ENCODE data around the gene TMC5.
A peak's percentile ranks its signal among the peaks of the same experiment; 100 is the strongest.

Gene TMC5

GRCh38 chr16:19485611-19486010 lies 67.9 kb downstream of the TMC5 start:
- Mint-ChIP-seq H3K27me3 (peaks cover 0 to 7% of the 10 kb centered on the region in 2 donors), H3K4me1 (ENCODE audit: low read depth in 2 of 2) (no peaks in the 10 kb centered on the region), H3K4me3 (no peak overlapping the region), H3K9me3 (no peaks in the 10 kb centered on the region), H3K36me3 (ENCODE audit: insufficient read depth) (peaks cover 3% of the 10 kb centered on the region), H3K27ac (no peak overlapping the region)
- no peak for ATAC-seq (replicated peaks)
- DNase-seq: no peak

GRCh38 chr16:19486051-19486450 lies 68.4 kb downstream of the TMC5 start:
- H3K4me3 Mint-ChIP-seq: no peak overlapping the region
- peaks cover 3% of the 10 kb centered on the region for H3K36me3 Mint-ChIP-seq (ENCODE audit: insufficient read depth)
- H3K9me3 Mint-ChIP-seq: no peaks in the 10 kb centered on the region
- peaks cover 0 to 4% of the 10 kb centered on the region in 2 donors for H3K27me3 Mint-ChIP-seq
- H3K27ac Mint-ChIP-seq: no peak overlapping the region
- ATAC-seq (replicated peaks) (no peak), DNase-seq (no peak)
- no peaks in the 10 kb centered on the region for H3K4me1 Mint-ChIP-seq (ENCODE audit: low read depth in 2 of 2)

- no peaks in the 10 kb centered on the region for H3K27me3 Mint-ChIP-seq
- no peaks in the 10 kb centered on the region for H3K9me3 Mint-ChIP-seq
- DNase-seq (no peak), ATAC-seq (replicated peaks) (no peak)
- peaks cover 3% of the 10 kb centered on the region for H3K36me3 Mint-ChIP-seq (ENCODE audit: insufficient read depth)
- H3K27ac Mint-ChIP-seq: no peak overlapping the region
- no peaks in the 10 kb centered on the region for H3K4me1 Mint-ChIP-seq (ENCODE audit: low read depth in 2 of 2)
- no peak overlapping the region for H3K4me3 Mint-ChIP-seq
These were observed 69.2 kb downstream of the TMC5 start for GRCh38 chr16:19486750-19487325.

- Mint-ChIP-seq H3K4me3 (no peak overlapping the region), H3K4me1 (ENCODE audit: low read depth in 2 of 2) (no peaks in the 10 kb centered on the region), H3K9me3 (no peaks in the 10 kb centered on the region), H3K27ac (no peak overlapping the region), H3K36me3 (ENCODE audit: insufficient read depth) (peaks cover 3% of the 10 kb centered on the region), H3K27me3 (no peaks in the 10 kb centered on the region)
- ATAC-seq (replicated peaks): no peak
- DNase-seq: no peak
These were observed 70.5 kb downstream of the TMC5 start for GRCh38 chr16:19488213-19488640.

GRCh38 chr16:19490619-19491018 lies 72.9 kb downstream of the TMC5 start:
- H3K27me3 Mint-ChIP-seq: no peaks in the 10 kb centered on the region
- no peak for ATAC-seq (replicated peaks)

GRCh38 chr16:19497176-19497575 lies 79.5 kb downstream of the TMC5 start:
- ATAC-seq (replicated peaks) (no peak), DNase-seq (no peak)
- peaks cover 12% of the 10 kb centered on the region for H3K36me3 Mint-ChIP-seq (ENCODE audit: insufficient read depth)
- H3K27ac Mint-ChIP-seq: peak overlapping the region in 1 of 2 donors; percentile 7
- H3K4me3 Mint-ChIP-seq: no peak overlapping the region
- no peaks in the 10 kb centered on the region for H3K27me3 Mint-ChIP-seq
- H3K4me1 Mint-ChIP-seq (ENCODE audit: low read depth in 2 of 2): peaks cover 9 to 10% of the 10 kb centered on the region in 2 donors
- H3K9me3 Mint-ChIP-seq: no peaks in the 10 kb centered on the region

More at GRCh38 chr16:19490619-19491018, 72.9 kb downstream of the TMC5 start:
- Mint-ChIP-seq H3K4me3 (no peak overlapping the region), H3K36me3 (ENCODE audit: insufficient read depth) (peaks cover 3% of the 10 kb centered on the region), H3K4me1 (ENCODE audit: low read depth in 2 of 2) (peaks cover 9 to 10% of the 10 kb centered on the region in 2 donors), H3K27ac (no peak overlapping the region), H3K9me3 (no peaks in the 10 kb centered on the region)
- no peak for DNase-seq

- H3K9me3 Mint-ChIP-seq: no peaks in the 10 kb centered on the region
- ATAC-seq (replicated peaks) (no peak), DNase-seq (no peak)
- peak overlapping the region in 1 of 2 donors; percentile 6 for H3K27ac Mint-ChIP-seq
- no peaks in the 10 kb centered on the region for H3K27me3 Mint-ChIP-seq
- no peak overlapping the region for H3K4me3 Mint-ChIP-seq
- H3K4me1 Mint-ChIP-seq (ENCODE audit: low read depth in 2 of 2): peaks cover 2 to 3% of the 10 kb centered on the region in 2 donors
- peaks cover 25% of the 10 kb centered on the region for H3K36me3 Mint-ChIP-seq (ENCODE audit: insufficient read depth)
These were observed 81.3 kb downstream of the TMC5 start for GRCh38 chr16:19499006-19499405.

- H3K36me3 Mint-ChIP-seq (ENCODE audit: insufficient read depth): peaks cover 30% of the 10 kb centered on the region
- H3K27ac Mint-ChIP-seq: peak overlapping the region in 1 of 2 donors; percentile 6
- DNase-seq: no peak
- H3K4me3 Mint-ChIP-seq: no peak overlapping the region
- H3K4me1 Mint-ChIP-seq (ENCODE audit: low read depth in 2 of 2): no peaks in the 10 kb centered on the region
- H3K9me3 Mint-ChIP-seq: no peaks in the 10 kb centered on the region
- ATAC-seq (replicated peaks): no peak
- H3K27me3 Mint-ChIP-seq: no peaks in the 10 kb centered on the region
These were observed 81.8 kb downstream of the TMC5 start for GRCh38 chr16:19499481-19499880.

GRCh38 chr16:19502395-19503131 lies 84.9 kb downstream of the TMC5 start:
- H3K27me3 Mint-ChIP-seq: no peaks in the 10 kb centered on the region
- no peak overlapping the region for H3K4me3 Mint-ChIP-seq
- no peak overlapping the region for H3K27ac Mint-ChIP-seq
- peak; percentile 46 to 53 (median 46) for DNase-seq
- no peaks in the 10 kb centered on the region for H3K9me3 Mint-ChIP-seq
- ATAC-seq (replicated peaks): peak; percentile 70
- H3K36me3 Mint-ChIP-seq (ENCODE audit: insufficient read depth): peaks cover 57% of the 10 kb centered on the region
- peaks cover 0 to 2% of the 10 kb centered on the region in 2 donors for H3K4me1 Mint-ChIP-seq (ENCODE audit: low read depth in 2 of 2)

GRCh38 chr16:19503461-19504075 lies 85.9 kb downstream of the TMC5 start:
- no peaks in the 10 kb centered on the region for H3K27me3 Mint-ChIP-seq
- H3K4me1 Mint-ChIP-seq (ENCODE audit: low read depth in 2 of 2): peaks cover 0 to 2% of the 10 kb centered on the region in 2 donors
- no peak for ATAC-seq (replicated peaks)
- H3K27ac Mint-ChIP-seq: no peak overlapping the region
- H3K36me3 Mint-ChIP-seq (ENCODE audit: insufficient read depth): peaks cover 64% of the 10 kb centered on the region
- no peak overlapping the region for H3K4me3 Mint-ChIP-seq
- H3K9me3 Mint-ChIP-seq: no peaks in the 10 kb centered on the region
- DNase-seq: no peak

GRCh38 chr16:19505600-19506303 lies 88.1 kb downstream of the TMC5 start:
- H3K27me3 Mint-ChIP-seq: no peaks in the 10 kb centered on the region
- no peak for DNase-seq
- H3K27ac Mint-ChIP-seq: no peak overlapping the region
- no peaks in the 10 kb centered on the region for H3K9me3 Mint-ChIP-seq
- no peak for ATAC-seq (replicated peaks)
- H3K4me1 Mint-ChIP-seq (ENCODE audit: low read depth in 2 of 2): peaks cover 0 to 2% of the 10 kb centered on the region in 2 donors
- H3K36me3 Mint-ChIP-seq (ENCODE audit: insufficient read depth): peaks cover 79% of the 10 kb centered on the region
- H3K4me3 Mint-ChIP-seq: no peak overlapping the region

GRCh38 chr16:19506965-19507364 lies 89.3 kb downstream of the TMC5 start:
- ATAC-seq (replicated peaks) (no peak), DNase-seq (no peak)
- no peaks in the 10 kb centered on the region for H3K9me3 Mint-ChIP-seq
- no peaks in the 10 kb centered on the region for H3K27me3 Mint-ChIP-seq
- peak overlapping the region in 1 of 2 donors; percentile 65 for H3K27ac Mint-ChIP-seq
- H3K4me1 Mint-ChIP-seq (ENCODE audit: low read depth in 2 of 2): peaks cover 2 to 4% of the 10 kb centered on the region in 2 donors
- no peak overlapping the region for H3K4me3 Mint-ChIP-seq
- H3K36me3 Mint-ChIP-seq (ENCODE audit: insufficient read depth): peaks cover 71% of the 10 kb centered on the region

GRCh38 chr16:19507867-19508266 lies 90.2 kb downstream of the TMC5 start:
- Mint-ChIP-seq H3K36me3 (ENCODE audit: insufficient read depth) (peaks cover 66% of the 10 kb centered on the region), H3K27me3 (no peaks in the 10 kb centered on the region), H3K27ac (peak overlapping the region in 1 of 2 donors; percentile 52), H3K9me3 (no peaks in the 10 kb centered on the region), H3K4me1 (ENCODE audit: low read depth in 2 of 2) (peaks cover 2 to 9% of the 10 kb centered on the region in 2 donors), H3K4me3 (no peak overlapping the region)
- ATAC-seq (replicated peaks) (no peak), DNase-seq (no peak)
